HG02759 (cell line): ENCODE data around the gene MCU.
A peak's percentile ranks its signal among the peaks of the same experiment; 100 is the strongest.
"Not testable (repeated sequence)": the region's sequence is repeated elsewhere in the genome, so short reads cannot be mapped to it uniquely, and the experiment has no call there.

Experiments used
- ATAC-seq: cut with Tn5 transposase; IDR thresholded peaks from one replicate; pipeline ENCODE4 v1.9.1; 2021; ENCODE audit warnings: mild to moderate bottlenecking, moderate library complexity; ENCODE audit not compliant: unreplicated experiment

MCU gene, protein sequence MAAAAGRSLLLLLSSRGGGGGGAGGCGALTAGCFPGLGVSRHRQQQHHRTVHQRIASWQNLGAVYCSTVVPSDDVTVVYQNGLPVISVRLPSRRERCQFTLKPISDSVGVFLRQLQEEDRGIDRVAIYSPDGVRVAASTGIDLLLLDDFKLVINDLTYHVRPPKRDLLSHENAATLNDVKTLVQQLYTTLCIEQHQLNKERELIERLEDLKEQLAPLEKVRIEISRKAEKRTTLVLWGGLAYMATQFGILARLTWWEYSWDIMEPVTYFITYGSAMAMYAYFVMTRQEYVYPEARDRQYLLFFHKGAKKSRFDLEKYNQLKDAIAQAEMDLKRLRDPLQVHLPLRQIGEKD

DNA sequence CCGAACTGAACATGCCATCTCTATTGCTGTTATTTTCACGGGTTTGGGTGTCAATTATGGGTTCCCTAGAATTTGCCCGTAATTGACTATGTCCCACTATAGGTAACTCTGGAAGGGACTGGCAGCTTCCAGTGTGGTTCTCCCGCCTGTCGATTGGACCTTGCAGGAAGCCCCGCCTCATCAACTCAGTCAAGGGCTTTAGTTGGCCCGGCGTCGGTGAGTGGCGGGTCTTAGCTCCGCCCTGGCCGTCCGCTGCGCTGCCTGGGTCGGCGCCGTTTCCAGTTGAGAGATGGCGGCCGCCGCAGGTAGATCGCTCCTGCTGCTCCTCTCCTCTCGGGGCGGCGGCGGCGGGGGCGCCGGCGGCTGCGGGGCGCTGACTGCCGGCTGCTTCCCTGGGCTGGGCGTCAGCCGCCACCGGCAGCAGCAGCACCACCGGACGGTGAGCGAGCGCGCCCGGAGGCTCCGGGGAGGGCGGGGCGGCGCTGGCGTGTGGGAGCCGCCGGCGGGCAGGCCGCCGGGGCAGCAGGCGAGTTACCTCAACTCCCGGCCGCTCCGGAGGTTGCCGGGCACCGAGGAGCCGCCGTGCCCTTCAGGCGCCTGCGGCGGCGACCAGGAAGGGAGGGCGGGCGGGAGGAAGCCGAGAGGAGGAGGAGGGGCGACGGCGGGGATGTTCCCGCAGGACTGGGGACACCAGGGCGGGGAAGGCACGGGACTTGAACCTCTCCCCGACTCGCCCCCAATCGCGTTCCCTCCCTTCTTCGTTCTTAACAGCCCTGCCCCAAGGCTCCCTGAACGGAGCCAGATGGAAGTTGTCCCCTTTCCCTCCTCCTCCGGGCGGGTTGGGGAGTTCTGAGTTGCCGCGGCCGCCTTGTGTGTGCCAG is at the start of gene MCU:
Gene MCU (plus strand): TSS at position 281 of the 881 bp plus-strand sequence. CDS start 9 bp downstream, at position 290.
- ATAC-seq, result peak; percentile 91

DNA sequence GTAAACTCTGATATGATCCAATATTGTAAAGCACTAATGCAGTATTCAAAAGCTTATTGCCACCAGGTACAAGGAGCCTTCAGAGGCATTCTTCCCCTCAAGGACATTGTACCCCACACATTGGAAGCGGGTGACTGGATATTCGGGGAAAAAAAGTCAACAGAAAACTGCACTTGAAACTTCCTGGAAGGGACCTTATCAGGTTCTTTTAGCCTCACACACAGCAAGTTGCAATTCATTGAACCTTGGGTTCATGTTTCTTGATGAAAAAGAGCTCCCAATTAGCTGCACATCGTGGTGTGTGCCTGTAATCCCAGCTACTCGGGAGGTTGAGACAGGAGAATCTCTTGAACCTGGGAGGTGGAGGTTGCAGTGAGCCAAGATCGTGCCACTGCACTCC is 49.6 kb upstream of the MCU start:
- no peak for ATAC-seq

DNA sequence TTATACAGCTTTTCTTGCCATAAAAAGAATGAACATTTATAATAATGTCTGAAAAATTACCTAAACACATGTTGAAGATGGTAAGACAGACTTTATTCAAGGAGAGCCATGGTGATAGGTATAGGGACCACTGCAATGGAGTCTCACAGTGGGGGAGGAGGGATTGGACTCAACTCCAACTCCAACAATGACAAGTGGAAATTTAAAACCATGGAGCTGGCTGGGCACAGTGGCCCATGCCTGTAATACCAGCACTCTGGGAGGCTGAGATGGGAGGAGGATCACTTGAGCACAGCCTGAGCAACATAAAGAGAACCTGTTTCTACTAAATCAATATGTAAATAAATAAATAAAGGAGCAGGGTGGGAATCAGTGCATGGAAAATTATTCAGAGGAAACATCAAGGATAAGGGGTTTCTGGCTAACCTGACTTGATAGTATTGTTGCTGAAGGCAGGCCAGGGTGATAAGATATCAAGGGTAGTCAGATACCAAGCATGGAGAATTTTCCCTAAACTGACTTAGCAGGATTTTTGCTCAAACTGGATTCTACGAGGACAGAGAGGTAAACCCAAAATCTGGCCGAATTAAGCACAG is 46.6 kb upstream of the MCU start:
- no peak for ATAC-seq

DNA sequence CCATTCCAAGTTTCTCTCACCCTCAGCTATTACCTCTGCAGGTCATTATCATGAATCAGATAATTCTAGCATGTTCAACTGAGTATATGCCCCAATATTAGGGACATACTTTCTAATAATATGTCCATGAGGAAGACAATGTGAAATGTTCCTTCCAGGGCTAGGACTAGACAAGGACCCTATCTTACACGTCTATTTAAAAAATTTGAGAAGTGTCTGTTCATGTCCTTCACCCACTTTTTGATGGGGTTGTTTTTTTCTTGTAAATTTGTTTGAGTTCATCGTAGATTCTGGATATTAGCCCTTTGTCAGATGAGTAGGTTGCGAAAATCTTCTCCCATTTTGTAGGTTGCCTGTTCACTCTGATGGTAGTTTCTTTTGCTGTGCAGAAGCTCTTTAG is 45.0 kb upstream of the MCU start:
- ATAC-seq, result not testable (repeated sequence)

DNA sequence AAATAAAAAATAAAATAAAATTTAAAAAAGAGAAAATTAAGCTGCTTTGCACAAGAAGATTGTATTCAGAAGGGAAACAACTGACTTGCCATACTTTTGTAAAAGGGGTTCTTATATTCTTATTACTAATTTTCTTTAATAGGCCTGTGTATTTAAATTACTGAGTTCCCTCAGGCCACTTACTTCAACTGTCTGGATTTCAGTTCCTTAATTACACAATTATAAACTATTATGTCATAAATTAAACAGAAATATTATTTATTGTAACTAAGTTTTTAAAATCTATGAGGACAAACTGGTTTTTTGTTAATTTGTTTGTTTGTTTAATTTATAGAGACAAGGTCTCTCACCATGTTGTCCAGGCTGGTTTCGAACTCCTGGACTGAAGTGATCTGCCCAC is 43.6 kb upstream of the MCU start:
- no peak for ATAC-seq

DNA sequence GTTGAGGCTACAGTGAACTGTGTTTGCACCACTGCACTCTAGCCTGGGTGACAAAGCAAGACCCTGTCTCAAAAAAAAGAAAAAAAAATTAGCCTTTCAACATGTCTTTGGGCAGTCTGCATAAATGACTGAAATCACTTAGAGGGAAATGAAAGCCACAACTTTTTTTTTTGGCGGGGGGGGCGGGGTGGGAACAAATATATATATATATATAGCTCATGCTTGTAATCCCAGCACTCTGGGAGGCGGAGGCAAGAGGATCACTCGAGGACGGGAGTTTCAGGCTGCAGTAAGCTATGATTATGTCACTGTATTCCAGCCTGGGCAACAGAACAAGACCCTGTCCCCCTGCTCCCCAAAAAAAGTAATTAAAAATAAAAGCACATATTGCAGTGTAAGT is 42.7 kb upstream of the MCU start:
- no peak for ATAC-seq

DNA sequence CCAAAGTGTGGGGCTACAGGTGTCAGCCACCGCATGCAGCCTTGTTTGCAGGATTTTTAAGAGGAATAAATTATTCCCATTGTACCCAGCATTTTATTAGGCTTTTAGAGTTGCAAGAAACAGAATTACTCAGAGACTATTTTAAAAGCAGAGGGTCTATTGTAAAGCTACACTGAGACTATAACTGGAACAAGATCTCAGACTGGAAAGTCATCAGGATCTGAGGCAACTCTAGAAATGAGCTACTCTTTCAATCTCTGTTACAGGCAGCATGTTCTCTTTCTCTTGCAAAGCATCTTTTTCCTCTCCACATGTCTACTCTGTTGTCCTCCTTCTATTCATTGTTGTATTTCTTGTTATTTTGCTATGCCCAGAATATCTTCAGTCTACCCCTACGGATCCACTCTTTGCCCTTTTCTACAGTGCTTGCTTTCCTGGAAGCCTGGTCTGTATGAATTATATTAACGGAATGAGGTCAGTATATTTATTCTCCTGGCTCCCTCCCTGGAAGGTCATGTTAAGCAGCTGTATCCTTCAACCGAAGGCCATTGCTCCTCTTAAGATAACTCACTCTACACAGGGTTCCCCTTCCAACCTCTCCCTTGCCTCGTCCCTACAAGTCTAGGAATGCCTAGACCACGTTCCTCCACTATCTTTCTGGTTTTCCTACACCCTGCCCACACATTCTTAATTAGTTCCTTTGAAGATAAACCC is 38.4 kb upstream of the MCU start:
- no peak for ATAC-seq

DNA sequence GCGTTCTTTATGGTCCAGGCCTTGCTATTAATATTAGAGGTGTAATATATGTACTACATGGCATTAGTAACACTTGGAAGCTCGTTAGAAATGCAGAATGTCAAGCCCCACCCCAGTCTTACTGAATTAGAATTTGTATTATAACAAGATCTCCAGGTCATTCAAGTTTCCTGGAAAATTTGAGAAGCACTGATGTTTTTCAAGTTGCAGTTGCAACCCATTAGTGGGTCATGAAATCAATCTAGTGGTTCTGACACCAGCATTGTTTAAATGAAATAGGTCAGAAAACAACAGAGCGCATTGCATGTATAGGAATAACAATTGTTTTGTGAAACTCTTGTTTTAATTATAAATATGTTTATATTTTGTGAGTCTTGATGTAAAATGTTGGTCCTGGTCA is 37.2 kb upstream of the MCU start:
- ATAC-seq, result no peak

DNA sequence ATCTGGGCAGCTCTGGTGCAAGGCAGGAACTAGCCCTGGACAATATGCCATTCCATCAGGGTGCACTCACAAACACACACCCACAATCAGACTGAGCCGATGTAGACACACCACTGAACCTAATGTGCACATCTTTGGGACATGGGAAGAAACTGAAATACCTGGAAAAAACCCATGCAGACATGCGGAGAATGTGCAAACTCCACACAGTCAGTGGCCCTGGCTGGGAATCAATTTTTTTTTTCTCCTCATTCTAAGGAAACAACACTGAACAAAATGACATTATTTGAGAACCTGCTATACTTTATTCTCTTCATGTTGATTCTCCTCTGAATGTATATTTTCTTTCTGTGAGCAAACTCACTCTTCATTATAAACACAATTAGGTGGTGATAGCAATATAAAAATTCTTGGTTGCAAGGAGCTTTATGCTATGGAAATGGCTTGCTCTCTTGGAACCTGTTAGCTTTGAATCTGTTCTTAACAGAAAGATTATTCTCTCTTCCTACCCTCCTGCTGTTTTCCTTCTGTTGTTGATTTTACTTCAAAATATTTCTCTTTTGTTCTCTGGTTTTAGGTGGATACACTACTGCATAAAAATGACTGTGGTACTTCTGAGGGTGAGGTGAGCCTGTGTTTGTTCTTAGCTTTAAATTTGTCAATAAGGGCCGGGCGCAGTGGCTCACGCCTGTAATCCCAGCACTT is 33.1 kb upstream of the MCU start:
- ATAC-seq, result no peak

DNA sequence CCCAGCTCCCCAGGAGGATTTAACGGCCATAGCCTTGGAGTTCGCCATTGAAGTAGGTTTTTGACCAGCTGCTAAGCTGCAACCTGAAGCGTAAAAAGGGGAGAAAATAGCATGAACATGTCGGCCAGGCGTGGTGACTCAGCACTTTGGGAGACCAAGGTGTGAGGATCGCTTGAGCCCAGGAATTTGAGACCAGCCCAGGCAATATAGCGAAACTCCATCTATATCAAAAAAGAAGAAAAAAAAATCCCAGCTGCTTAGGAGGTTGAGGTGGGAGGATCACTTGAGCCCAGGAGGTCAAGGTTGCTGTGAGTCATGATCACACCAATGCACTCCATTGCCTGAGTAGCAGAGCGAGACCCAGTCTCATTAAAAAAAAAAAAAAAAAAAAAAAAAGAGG is 32.2 kb upstream of the MCU start:
- no peak for ATAC-seq

DNA sequence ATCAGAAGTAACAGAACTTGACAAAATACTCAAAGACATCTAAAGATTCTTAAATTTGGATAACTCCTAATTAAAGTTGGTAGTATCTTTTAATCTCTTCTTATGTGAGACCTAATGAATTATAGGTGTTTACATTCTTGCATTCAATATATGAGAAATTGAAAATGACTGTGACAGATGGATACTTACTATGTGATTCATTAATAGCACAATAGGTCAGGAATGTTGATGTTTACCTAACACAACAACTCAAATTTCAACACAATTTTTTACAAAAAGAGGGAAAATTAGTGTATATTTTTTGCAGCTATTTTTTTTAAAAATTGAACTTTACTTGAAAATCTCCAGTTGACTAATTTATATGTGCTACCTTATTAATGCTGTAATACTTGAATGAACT is 31.7 kb upstream of the MCU start:
- no peak for ATAC-seq

DNA sequence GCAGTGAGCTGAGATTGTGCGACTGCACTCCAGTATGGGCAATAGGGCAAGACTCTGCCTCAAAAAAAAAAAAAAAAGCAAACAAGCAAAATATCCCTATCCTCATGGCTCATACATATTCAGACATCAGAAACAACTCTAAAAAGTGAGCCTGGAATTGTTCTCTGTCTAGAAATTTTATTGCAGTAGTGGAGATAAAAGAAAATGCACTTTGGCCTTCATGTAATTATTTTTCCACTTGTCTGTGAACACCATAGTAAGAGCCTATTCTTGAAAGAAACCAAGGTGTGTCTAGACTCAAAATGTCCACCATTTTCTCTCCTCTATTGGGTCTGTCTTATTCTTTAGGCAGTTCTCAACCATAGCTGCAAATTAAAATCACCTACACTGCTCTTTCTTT is 30.5 kb upstream of the MCU start:
- no peak for ATAC-seq

DNA sequence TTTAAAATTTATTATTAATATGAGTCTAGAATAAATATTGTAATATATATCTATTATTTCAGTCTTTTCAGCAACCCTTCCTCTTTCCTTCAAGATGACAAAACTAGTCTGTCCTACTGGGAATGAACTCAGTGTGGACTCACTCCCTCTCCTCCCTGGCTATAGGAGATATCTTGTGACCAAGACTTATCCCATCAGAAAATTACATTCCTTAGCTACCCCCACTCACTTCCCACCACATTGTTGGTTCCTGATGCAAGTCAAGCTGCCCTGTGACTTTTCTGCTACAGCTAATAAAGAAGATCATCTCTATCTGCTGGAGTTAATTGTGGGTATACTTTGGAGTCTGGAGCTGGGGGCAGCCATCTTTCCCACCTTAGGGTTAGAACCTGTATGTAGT is 28.0 kb upstream of the MCU start:
- no peak for ATAC-seq

DNA sequence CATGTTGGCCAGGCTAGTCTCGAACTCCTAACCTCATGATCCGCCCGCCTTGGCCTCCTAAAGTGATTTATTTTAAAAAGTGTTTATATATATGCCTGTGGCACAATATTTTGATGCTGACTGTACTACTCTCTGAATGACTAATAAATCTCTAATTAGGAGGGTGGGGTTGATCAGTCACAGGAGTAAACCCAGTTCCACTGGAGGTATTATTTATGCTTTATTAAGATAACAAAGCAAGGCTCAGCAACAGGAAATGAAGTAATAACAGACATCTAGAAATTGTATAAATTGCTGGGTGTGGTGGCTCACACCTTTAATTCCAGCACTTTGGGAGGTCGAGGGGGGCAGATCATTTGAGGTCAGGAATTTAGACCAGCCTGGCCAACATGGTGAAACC is 26.0 kb upstream of the MCU start:
- no peak for ATAC-seq

DNA sequence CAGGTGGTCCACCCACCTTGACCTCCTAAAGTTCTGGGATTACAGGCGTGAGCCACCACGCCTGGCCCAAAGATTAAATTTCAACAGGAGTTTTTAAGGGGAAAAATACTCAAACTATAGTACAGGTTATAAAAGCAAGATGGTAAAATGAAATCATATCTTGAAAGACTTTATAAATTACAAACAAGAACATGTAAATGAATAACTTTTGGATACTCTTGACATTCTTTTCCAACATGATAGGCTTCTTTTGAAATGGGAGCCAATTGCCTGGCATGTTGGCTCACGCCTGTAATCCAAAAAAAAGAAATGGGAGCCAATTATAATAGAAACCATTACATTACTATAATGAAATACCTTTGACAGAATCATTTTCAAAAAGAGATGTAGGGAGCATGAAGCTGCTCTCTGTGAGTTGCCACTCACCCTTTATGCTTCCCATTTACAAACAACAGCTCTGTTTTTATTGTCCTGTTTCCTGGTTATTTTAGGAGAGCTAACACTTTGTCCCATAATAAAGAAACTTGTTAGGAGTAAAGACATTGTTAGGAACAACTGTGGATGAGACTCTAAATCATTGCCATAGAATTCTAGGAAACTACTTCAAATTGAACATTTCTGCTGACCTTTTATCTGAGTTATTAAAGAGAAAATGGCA is 24.6 kb upstream of the MCU start:
- ATAC-seq, result no peak

DNA sequence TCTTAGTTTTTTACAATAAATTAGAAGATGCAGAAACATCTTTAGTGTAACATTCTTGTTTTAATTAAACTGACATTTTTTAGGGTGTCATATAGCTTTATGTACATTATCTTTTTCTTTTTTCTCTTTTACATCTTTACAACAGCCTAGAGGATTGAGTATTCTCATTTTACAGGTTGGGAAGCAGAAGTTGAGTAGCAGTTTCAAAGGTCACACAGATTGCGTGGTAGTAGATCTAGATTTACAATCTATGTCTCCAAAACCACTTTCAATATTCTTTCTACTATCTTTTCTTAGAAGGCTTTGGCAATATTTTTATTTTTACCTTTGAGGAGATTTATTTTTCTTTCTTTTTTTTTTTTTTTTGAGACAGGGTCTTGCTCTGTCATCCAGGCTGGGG is 18.7 kb upstream of the MCU start:
- ATAC-seq, result no peak

DNA sequence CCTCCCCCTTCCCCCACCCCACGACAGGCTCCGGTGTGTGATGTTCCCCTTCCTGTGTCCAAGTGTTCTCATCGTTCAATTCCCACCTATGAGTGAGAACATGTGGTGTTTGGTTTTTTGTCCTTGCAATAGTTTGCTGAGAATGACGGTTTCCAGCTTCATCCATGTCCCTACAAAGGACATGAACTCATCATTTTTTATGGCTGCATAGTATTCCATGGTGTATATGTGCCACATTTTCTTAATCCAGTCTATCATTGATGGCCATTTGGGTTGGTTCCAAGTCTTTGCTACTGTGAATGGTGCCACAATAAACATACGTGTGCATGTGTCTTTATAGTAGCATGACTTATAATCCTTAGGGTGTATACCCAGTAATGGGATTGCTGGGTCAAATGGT is 17.8 kb upstream of the MCU start:
- ATAC-seq, result not testable (repeated sequence)

DNA sequence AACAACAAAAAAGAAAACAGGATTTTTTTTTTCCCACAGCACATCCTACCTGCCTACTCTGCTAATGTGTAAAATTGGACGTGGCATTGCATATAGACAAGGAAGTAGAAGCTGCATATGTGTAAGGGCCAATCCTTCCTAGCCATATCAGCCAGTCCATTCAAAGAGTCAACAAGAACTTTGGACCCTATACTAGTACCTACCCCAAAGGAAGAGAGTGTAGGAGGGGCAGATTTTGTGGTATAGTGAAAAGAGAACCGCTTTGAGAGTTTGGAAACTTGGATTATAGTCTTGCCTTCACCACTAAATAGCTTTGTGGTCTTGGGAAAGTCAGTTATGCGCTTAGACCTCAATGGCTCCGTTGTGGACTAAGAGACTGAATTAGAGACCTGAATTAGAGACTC is 12.1 kb upstream of the MCU start:
- no peak for ATAC-seq

DNA sequence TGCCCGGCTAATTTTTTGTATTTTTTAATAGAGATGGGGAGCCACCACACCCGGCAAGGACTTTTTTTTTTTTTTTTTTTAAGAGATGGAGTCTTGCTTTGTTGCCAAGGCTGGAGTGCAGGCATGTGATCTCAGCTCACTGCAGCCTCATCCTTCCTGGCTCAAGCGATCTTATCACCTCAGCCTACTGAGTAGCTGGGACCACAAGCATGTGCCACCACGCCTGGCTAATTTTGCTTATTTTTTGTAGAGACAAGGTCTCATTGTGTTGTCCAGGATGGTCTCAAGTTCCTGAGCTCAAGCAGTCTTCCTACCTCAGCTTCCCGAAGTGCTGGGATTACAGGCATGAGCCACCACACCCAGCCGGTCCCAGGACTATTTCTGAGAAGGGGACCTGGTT is 9.3 kb upstream of the MCU start:
- no peak for ATAC-seq

DNA sequence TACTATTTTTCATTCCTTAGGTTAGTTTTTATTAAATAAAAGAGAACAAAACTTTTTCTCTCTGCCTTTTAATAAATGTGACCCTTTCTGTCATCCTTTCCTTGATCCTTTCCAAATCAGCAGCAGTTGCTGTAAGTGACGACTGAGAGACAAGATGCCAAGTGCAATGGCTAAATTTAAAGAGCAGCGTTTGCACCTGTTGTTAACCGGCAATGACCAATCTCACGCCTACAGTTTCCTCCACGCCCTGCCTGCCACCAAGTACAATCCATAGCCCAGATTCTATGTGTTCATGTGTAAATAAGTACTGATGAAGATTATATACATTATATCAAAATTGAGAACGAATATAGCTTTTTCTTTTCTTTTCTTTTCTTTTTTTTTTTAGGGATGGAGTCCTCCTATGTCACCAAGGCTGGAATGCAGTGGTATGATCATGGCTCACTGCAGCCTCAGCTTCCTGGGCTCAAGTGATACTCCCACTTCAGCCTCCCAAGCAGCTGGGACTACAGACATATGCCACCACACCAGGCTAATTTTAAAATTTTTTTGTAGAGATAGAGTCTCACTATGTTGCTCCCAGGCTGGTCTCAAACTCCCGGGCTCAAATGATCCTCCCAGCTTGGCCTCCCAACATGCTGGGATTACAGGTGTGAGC is 6.5 kb upstream of the MCU start:
- no peak for ATAC-seq
